RWPE2 (cell line): ENCODE results near the gene AMOTL1.

Source experiments
- ATAC-seq: fragments of 200-7000 bp; cut with Tn5 transposase; 3 replicates; pipeline ENCODE4 v1.9.1; 2021; ENCODE audit warnings: low read depth
- DNase-seq: peaks from one replicate; pipeline ENCODE4 v3.0.0-alpha.2; 2020; ENCODE audit warnings: low spot score
- H3K27ac ChIP-seq: fragments of 450-650 bp; 2 replicates; pipeline ENCODE4 v1.5.1; 2017; ENCODE audit warnings: mild to moderate bottlenecking; ENCODE audit not compliant: poor library complexity, severe bottlenecking
- H3K27me3 ChIP-seq: fragments of 250-450 bp; sonication (Bioruptor Pico); 2 replicates; pipeline ENCODE4 v1.5.1; 2021; ENCODE audit warnings: mild to moderate bottlenecking, moderate library complexity; ENCODE audit not compliant: insufficient read depth, poor library complexity, severe bottlenecking
- H3K36me3 ChIP-seq: fragments of 250-450 bp; sonication (Bioruptor Pico); 2 replicates; pipeline ENCODE4 v1.5.1; 2020; ENCODE audit warnings: low read depth, mild to moderate bottlenecking, moderate library complexity
- H3K4me1 ChIP-seq: fragments of 250-450 bp; sonication (Bioruptor Pico); 2 replicates; pipeline ENCODE4 v1.5.1; 2021; ENCODE audit warnings: mild to moderate bottlenecking, moderate library complexity; ENCODE audit not compliant: insufficient read depth, poor library complexity, severe bottlenecking
- H3K4me3 ChIP-seq: fragments of 250-450 bp; sonication (Bioruptor Pico); 2 replicates; pipeline ENCODE4 v1.5.1; 2021; ENCODE audit warnings: mild to moderate bottlenecking, moderate library complexity; ENCODE audit not compliant: severe bottlenecking
- H3K9me3 ChIP-seq: fragments of 250-450 bp; sonication (Bioruptor Pico); 2 replicates; pipeline ENCODE4 v1.5.1; 2021; ENCODE audit warnings: mild to moderate bottlenecking, moderate library complexity; ENCODE audit not compliant: severe bottlenecking
- TF ChIP-seq, protein P1 (sequence below): fragments of 450-650 bp; IDR thresholded peaks from one replicate; pipeline ENCODE4 v1.5.1; 2017; ENCODE audit warnings: mild to moderate bottlenecking, moderate library complexity; ENCODE audit not compliant: poor library complexity, severe bottlenecking

Gene AMOTL1

GRCh38 chr11:94895971-94896370 is 127.8 kb downstream of the AMOTL1 start:
- Histone ChIP-seq H3K27ac (no peak overlapping the region), H3K9me3 (no peaks in the 10 kb centered on the region)
- peak; percentile 65; the same call in 2 of the 3 replicates for ATAC-seq

GRCh38 chr11:94897330-94897768 is 129.2 kb downstream of the AMOTL1 start:
- ATAC-seq, result peak; percentile 48; the same call in 2 of the 3 replicates

More at GRCh38 chr11:94895971-94896370, 127.8 kb downstream of the AMOTL1 start:
- Histone ChIP-seq H3K27me3 (no peaks in the 10 kb centered on the region), H3K36me3 (no peaks in the 10 kb centered on the region), H3K4me1 (no peaks in the 10 kb centered on the region), H3K4me3 (no peak overlapping the region)
- TF ChIP-seq, protein P1, sequence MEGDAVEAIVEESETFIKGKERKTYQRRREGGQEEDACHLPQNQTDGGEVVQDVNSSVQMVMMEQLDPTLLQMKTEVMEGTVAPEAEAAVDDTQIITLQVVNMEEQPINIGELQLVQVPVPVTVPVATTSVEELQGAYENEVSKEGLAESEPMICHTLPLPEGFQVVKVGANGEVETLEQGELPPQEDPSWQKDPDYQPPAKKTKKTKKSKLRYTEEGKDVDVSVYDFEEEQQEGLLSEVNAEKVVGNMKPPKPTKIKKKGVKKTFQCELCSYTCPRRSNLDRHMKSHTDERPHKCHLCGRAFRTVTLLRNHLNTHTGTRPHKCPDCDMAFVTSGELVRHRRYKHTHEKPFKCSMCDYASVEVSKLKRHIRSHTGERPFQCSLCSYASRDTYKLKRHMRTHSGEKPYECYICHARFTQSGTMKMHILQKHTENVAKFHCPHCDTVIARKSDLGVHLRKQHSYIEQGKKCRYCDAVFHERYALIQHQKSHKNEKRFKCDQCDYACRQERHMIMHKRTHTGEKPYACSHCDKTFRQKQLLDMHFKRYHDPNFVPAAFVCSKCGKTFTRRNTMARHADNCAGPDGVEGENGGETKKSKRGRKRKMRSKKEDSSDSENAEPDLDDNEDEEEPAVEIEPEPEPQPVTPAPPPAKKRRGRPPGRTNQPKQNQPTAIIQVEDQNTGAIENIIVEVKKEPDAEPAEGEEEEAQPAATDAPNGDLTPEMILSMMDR, result no peak
- DNase-seq, result no peak

DNA sequence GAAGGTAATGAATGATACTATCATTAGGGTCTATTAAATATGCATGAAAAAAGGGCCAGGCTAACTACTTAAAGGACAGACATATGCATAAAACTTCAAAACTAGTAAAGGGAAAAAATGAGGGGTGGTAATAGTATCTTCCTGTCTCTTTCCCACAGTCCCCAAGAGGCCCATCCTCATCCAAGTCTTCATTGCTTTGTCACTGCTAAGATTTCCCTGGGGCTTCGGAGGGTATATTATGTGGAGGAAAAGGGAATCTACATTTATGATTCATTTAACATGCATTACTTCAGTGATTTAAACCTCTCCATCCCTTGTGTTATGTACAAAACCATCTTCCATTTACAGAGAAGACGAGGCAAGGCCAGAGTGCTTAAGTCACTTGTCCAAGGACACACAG is 139.1 kb downstream of the AMOTL1 start:
- DNase-seq, result no peak
- ATAC-seq, result no peak
- no peaks in the 10 kb centered on the region for H3K36me3 ChIP-seq
- no peaks in the 10 kb centered on the region for H3K27me3 ChIP-seq
- H3K4me3 ChIP-seq, result no peak overlapping the region
- no peaks in the 10 kb centered on the region for H3K4me1 ChIP-seq
- peaks cover 2% of the 10 kb centered on the region for H3K9me3 ChIP-seq
- TF ChIP-seq, protein P1, result no peak
- H3K27ac ChIP-seq, result no peak overlapping the region

More at GRCh38 chr11:94897330-94897768, 129.2 kb downstream of the AMOTL1 start:
- TF ChIP-seq, protein P1, result peak; percentile 93
- Histone ChIP-seq H3K4me3 (no peak overlapping the region), H3K4me1 (no peaks in the 10 kb centered on the region), H3K27ac (no peak overlapping the region), H3K9me3 (no peaks in the 10 kb centered on the region), H3K36me3 (no peaks in the 10 kb centered on the region), H3K27me3 (no peaks in the 10 kb centered on the region)
- DNase-seq, result no peak

- ATAC-seq, result no peak
Measured at GRCh38 chr11:94909371-94909820, 141.2 kb downstream of the AMOTL1 start.

DNA sequence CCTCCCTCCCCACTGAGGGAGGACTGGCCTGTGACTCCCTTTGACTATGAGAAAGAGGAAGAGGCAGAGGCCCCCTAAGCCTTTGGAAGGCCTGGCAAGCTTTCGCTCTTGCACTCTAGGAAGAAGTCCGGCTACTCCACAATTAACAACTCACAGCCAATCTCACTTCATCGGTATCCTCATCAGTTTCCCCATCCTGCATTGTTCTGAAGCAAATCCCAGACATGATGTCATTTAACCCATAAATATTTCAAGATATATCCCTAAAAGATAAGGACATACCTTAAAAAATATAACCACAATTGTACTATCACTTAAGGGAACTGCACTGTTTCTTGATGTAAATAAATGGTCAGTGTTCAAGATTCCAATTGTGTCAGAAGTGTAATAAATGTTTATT is 142.1 kb downstream of the AMOTL1 start:
- TF ChIP-seq, protein P1, result no peak
- DNase-seq (no peak), ATAC-seq (no peak)
- no peak overlapping the region for H3K27ac ChIP-seq
- H3K36me3 ChIP-seq, result no peaks in the 10 kb centered on the region
- H3K9me3 ChIP-seq, result no peaks in the 10 kb centered on the region
- H3K4me3 ChIP-seq, result no peak overlapping the region
- no peaks in the 10 kb centered on the region for H3K27me3 ChIP-seq
- no peaks in the 10 kb centered on the region for H3K4me1 ChIP-seq

More at GRCh38 chr11:94909371-94909820, 141.2 kb downstream of the AMOTL1 start:
- Histone ChIP-seq H3K9me3 (no peaks in the 10 kb centered on the region), H3K4me3 (no peak overlapping the region), H3K36me3 (no peaks in the 10 kb centered on the region), H3K4me1 (no peaks in the 10 kb centered on the region), H3K27ac (no peak overlapping the region), H3K27me3 (no peaks in the 10 kb centered on the region)
- no peak for DNase-seq
- TF ChIP-seq, protein P1, result no peak
